Measurements from ENCODE around the gene TRHDE.

DNA sequence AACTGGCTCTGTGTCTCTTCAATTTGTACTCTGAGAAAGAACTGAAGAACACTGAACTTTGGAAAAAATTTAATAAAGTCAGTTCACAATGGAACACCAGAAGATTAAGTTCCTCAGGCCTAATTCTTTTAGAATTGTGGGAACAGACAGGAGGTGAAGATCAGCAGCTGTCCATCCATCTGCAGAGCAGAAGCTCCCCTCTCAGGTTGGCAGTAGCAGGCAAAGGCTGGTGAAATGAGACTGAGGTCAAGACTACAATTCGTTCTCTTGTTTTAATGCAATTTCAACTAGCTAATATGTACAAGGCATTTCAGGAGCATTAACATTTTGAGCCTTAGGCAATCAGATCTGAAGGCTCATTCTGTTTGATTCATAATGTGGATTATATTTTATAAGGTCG is 10.3 kb upstream of the TRHDE start:
- TF ChIP-seq, protein P1, sequence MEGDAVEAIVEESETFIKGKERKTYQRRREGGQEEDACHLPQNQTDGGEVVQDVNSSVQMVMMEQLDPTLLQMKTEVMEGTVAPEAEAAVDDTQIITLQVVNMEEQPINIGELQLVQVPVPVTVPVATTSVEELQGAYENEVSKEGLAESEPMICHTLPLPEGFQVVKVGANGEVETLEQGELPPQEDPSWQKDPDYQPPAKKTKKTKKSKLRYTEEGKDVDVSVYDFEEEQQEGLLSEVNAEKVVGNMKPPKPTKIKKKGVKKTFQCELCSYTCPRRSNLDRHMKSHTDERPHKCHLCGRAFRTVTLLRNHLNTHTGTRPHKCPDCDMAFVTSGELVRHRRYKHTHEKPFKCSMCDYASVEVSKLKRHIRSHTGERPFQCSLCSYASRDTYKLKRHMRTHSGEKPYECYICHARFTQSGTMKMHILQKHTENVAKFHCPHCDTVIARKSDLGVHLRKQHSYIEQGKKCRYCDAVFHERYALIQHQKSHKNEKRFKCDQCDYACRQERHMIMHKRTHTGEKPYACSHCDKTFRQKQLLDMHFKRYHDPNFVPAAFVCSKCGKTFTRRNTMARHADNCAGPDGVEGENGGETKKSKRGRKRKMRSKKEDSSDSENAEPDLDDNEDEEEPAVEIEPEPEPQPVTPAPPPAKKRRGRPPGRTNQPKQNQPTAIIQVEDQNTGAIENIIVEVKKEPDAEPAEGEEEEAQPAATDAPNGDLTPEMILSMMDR (IDR thresholded peaks at IDR 0.05), result no peak
- TF ChIP-seq POLR2A (IDR thresholded peaks at IDR 0.05), result no peak
